Esophagus squamous epithelium (tissue), 4 donors: Measurements from ENCODE around the gene ZSWIM4.

ENCODE experiments used
- POLR2A ChIP-seq, 4 donors: fragments of 450-650 bp; IDR thresholded peaks; one replicate each; pipeline ENCODE4 v1.6.1; 2017; ENCODE audit warnings: antibody characterized with exemption in 4 of 4, mild to moderate bottlenecking in 4 of 4, moderate library complexity in 3 of 4
- TF ChIP-seq, protein P1 (sequence below), 6 experiments: fragments of 450-650 bp in 4 of 6; fragments of 200-600 bp in 2 of 6; sonication (generic) in 2 of 6; IDR thresholded peaks; one replicate each; pipeline ENCODE4 v1.5.1; 2016 to 2019; ENCODE audit warnings: antibody characterized with exemption in 6 of 6, mild to moderate bottlenecking in 4 of 6, moderate library complexity in 4 of 6

GRCh38 chr19:13794757-13795589, at the start of gene ZSWIM4:
- TF ChIP-seq, protein P1, sequence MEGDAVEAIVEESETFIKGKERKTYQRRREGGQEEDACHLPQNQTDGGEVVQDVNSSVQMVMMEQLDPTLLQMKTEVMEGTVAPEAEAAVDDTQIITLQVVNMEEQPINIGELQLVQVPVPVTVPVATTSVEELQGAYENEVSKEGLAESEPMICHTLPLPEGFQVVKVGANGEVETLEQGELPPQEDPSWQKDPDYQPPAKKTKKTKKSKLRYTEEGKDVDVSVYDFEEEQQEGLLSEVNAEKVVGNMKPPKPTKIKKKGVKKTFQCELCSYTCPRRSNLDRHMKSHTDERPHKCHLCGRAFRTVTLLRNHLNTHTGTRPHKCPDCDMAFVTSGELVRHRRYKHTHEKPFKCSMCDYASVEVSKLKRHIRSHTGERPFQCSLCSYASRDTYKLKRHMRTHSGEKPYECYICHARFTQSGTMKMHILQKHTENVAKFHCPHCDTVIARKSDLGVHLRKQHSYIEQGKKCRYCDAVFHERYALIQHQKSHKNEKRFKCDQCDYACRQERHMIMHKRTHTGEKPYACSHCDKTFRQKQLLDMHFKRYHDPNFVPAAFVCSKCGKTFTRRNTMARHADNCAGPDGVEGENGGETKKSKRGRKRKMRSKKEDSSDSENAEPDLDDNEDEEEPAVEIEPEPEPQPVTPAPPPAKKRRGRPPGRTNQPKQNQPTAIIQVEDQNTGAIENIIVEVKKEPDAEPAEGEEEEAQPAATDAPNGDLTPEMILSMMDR (IDR thresholded peaks at IDR 0.05): peak in 1 of 6 experiments; percentile 19
- peak in 3 of 4 donors; percentile 32 to 69 (median 55) for TF ChIP-seq POLR2A (IDR thresholded peaks at IDR 0.05)
